Measurements from ENCODE around the gene GSC2.

Gene GSC2

DNA sequence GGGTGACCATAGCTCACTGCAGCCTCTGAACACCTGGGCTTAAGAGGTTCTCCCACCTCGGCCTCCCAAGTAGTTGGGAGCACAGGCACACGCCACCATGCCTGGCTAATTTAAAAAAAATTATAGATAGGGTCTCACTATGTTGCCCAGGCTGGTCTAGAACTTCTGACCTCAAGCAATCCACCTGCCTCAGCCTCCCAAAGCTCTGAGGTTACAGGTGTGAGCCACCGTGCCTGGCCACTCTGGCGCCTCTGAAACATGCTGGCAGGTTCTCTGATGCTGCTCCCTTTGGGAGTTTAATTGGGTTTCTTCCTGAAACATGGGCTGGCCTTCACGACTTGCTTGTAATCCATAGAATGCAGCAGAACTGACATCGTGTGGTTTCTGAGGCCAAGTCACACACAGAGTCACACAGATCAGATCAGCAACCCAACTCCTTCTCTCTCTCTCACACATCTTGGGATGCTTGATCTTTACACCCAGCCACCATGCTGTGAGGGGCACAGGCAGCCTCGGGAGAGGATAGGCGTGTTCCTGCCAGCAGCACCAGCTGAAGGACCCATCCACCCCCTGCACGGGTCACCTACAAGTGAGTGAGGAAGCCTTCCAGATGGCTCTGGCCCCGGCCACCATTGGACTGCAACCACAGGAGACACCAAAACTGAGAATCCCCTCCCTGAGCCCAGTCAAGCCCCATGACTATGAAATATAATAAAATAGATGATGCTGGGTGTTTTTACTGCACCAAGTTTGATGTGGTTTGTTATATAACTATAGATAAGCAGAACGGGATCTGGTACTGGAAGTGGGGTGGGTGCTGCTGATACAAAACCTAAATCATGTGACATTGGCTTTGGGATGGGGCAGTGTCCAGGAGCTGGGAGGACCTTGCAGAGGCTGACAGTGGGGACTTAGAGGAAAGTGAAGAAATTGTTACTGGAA is 3.1 kb upstream of the GSC2 start:
- Mint-ChIP-seq H3K36me3 (peaks cover 3% of the 10 kb centered on the region), H3K27me3 (peaks cover 71% of the 10 kb centered on the region), H3K27ac (no peak overlapping the region), H3K9me3 (no peaks in the 10 kb centered on the region), H3K4me1 (peaks cover 10% of the 10 kb centered on the region), H3K4me3 (no peak overlapping the region)
- DNase-seq: no peak
- CTCF ChIA-PET: interaction anchor here (0.7 kb wide), 1 partner anchor 11 kb away, joined by 3 read pairs; no protein-coding TSS in a partner anchor

DNA sequence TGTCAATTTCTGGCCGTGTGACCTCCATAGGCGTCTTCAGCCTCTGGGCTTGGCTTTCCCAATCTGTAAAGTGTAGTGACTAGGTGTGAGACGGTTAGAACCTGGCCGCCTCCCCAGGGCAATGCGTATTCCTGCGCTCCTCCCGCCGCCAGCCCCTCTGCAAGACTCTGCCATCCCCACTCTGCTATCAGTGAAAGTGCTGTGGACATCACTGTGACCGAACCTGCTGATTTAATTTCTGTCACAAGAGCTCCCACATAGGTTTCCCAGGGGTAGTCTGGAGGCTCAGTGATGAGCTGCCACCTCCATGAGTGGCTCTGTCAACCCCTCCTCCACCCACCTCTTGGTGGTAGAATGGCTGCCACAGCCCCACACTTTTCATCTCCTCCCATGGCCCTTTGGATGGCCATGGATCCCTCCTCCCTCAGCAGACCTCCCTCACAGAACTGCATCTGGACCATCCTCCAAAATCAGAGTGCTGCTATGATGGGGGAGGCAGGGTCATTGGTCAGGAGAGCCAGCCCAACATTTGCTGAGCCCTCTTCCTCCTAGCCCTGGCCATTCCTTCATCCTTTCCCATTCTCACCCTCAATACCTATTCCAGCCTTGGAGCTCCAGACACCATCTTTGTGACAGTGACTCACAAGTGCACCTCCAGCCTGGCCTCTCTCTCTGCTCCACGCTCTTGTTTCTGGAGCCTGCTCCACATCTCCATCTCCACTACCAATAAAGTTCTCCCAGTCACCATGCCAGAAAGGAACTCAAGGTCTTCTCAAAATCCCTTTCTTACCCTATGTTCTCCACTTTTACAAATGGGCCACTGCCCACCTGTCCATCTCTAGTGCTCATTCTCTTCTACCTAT is 1.5 kb upstream of the GSC2 start:
- CTCF ChIA-PET: no interaction called here
- Mint-ChIP-seq H3K27me3 (peaks cover 87% of the 10 kb centered on the region), H3K36me3 (peaks cover 3% of the 10 kb centered on the region), H3K27ac (no peak overlapping the region), H3K4me1 (peaks cover 10% of the 10 kb centered on the region), H3K9me3 (no peaks in the 10 kb centered on the region), H3K4me3 (peak overlapping the region; percentile 65)
- no peak for DNase-seq

DNA sequence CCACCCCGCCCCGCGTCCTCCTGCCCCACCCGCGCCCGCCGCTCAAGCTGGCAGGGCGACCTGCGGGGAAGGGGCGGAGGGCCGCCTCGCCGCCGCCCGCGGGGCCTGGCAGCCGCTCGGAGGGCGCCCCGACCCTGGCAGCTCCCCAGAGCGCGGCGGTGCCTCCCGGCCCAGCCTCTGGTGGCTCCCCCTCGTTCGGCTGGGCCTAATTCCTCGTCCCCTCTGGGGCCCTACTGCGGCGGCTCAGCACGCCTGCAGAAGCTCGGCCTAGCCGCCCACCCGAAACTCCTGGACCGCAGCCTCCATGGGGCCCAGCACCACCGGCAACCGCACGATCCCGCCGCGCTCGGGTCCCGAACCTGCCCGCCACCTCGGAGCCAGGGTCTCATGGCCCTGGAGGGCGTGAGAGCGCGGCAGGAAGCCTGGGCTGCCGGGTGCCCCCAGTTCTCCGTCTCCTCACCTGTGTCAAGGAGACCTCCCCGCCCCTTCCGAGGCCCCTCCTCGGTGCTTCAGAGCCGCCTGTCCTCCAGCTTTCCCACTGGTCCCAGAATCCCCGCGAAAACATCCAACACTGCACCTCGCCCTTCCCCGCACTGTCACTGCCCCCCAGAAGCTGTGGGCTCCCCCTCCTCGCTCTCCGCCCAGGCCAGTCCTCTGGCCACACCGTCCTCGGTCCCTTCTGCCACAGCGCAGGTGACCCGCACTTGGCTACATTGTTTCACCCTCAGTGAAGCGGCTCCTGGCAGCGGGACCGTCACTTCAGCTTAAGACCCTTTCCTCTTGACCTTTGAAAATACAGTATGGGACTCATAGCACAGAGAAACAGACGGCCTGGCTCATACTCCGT is 613 bp upstream of the GSC2 start:
- DNase-seq: no peak
- H3K4me1 Mint-ChIP-seq: peaks cover 10% of the 10 kb centered on the region
- no peaks in the 10 kb centered on the region for H3K9me3 Mint-ChIP-seq
- H3K27me3 Mint-ChIP-seq: peaks cover 88% of the 10 kb centered on the region
- peak overlapping the region; percentile 65 for H3K4me3 Mint-ChIP-seq
- CTCF ChIA-PET: no interaction called here
- H3K36me3 Mint-ChIP-seq: peaks cover 3% of the 10 kb centered on the region
- H3K27ac Mint-ChIP-seq: no peak overlapping the region

DNA sequence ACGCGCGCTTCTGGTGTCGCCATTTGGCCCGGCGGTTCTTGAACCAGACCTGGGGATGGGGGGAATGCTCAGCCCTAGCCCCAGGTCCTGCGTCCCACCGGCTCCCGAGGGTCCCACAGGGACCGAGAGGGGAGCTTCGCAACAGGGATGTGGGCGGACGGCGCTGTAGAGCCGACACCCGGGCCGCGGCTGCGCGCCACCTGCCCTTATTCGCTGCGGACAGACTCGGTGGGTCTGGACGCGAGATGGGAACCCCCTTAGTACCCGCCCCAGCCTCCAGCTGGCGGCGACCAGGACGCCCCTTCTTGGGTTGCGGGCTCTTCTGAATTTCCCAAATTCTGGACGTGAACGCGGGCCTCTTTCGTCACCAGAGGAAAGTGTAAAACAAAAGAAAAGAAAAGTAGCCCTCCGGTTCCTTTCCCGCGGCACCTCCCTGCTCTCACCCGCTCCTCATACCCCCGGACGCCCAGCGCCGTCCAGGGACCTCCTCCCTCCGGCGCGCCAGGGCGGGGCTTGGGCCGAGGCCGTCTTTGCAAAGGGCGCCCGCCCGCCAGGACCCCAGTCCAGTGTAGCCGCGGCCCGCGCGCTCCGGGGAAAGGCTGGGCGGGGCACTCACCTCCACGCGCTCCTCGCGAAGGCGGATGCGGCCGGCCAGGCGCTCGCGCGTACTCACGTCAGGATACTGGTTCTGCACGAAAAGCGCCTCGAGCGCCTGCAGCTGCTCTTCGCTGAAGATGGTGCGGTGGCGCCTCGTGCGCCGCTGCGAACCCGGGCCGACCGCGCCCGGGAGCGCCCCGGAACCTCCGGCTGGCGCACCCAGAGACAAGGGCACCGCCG is 827 bp downstream of the GSC2 start:
- Mint-ChIP-seq H3K4me1 (peaks cover 16% of the 10 kb centered on the region), H3K27ac (no peak overlapping the region), H3K27me3 (peaks cover 77% of the 10 kb centered on the region), H3K4me3 (peak overlapping the region; percentile 57), H3K9me3 (no peaks in the 10 kb centered on the region), H3K36me3 (peaks cover 4% of the 10 kb centered on the region)
- DNase-seq: peak; percentile 79
- CTCF ChIA-PET: no interaction called here

DNA sequence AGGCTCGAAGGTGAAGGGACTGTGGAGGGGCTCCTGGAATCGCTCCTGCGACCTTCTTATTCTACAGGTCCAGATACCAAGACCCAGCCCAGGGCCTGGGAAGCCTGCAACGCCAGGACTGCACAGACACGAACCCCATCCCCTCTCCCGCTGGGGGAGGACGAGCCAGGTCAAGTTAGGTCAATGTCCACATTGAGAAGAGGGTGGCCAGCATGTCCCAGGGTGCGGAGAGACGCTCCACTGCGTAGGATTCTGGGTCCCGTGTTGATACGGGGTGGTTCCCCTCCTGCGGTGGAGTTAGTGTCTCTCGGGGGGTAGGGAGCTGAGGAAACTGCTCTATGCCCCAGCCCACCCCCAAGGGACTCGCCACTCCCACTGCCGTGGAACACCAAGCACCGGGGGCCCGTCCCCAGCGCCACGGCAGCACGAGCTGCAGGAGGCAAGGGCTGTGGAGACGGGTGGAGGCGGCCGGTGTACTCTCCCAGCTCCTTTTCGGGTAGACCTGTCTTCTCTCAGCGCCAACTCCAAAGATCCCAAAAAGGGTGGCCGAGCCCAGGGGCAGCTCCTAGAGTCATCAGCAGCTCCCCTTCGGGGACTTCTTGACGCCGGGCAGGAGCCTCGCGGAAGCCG is 1.6 kb downstream of the GSC2 start:
- CTCF ChIA-PET: no interaction called here
- no peak overlapping the region for H3K4me3 Mint-ChIP-seq
- no peak for DNase-seq
- H3K4me1 Mint-ChIP-seq: peaks cover 22% of the 10 kb centered on the region
- no peak overlapping the region for H3K27ac Mint-ChIP-seq
- no peaks in the 10 kb centered on the region for H3K9me3 Mint-ChIP-seq
- peaks cover 8% of the 10 kb centered on the region for H3K36me3 Mint-ChIP-seq
- peaks cover 70% of the 10 kb centered on the region for H3K27me3 Mint-ChIP-seq

DNA sequence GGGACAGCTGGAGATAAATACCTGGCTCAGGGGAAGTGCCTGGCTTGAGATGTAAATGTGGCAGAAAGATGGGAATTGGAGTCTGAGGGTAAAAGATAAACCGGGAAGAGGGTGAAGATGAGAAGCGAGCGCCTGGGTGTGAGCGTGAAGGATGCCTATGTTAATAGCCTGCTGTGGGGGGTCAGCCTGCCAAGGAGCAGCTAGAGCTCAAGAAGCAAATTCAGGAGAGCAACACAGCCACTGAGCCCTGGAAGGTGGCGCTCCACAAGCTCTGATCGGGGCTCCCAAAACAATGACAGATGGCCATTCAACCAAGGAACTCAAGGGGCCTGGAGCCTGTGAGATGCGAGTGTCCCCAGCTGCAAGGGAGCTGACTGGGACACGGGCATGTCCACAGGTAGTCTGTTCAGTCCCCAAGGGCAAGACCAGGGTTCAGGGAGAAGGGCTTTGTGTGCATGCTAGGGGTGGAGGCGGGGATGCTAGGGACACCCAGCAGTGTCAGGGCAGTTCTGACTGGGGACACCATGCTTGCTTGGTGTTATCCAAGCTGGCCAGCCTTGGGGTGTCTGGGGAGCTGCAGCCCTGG is 2.8 kb downstream of the GSC2 start:
- CTCF ChIA-PET: no interaction called here
- Mint-ChIP-seq H3K4me3 (no peak overlapping the region), H3K9me3 (no peaks in the 10 kb centered on the region)

DNA sequence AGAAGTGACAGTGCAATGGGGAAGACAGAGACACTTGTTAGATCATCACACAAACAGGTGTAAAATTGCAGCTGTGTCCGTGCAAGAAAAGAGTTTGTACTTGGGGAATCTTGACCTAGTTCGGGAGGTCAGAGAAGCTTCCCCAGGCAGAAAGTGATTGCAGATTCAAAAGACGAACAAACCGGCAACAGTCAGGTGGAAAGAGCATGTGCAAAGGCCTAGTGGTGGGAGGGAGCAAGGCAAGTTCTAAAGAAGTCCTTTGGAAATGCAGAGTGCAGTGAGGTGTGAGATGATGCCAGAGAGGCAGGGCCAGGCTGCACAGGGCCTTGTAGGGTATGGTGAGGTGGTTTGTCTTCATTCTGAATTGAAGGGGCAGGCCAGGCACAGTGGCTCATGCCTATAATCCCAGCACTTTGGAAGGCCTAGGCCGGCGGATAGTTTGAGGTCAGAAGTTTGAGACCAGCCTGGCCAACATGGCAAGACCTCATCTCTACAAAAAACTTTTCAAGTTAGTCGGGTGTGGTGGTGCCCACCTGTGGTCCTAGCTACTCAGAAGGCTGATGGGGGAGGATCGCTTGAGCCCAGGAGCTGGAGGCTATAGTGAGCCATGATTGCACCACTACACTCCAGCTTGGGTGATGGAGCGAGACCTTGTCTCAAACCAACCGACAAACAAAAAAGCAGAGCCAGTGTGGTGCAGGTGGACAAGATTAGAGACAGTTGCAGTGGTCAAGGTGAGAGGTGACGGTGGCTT is 3.7 kb downstream of the GSC2 start:
- DNase-seq: no peak
- H3K9me3 Mint-ChIP-seq: no peaks in the 10 kb centered on the region
- CTCF ChIA-PET: no interaction called here

More for the DNA sequence above, 2.8 kb downstream of the GSC2 start:
- no peak overlapping the region for H3K27ac Mint-ChIP-seq
- no peak for DNase-seq
- peaks cover 57% of the 10 kb centered on the region for H3K27me3 Mint-ChIP-seq
- H3K4me1 Mint-ChIP-seq: peaks cover 26% of the 10 kb centered on the region
- H3K36me3 Mint-ChIP-seq: peaks cover 8% of the 10 kb centered on the region

DNA sequence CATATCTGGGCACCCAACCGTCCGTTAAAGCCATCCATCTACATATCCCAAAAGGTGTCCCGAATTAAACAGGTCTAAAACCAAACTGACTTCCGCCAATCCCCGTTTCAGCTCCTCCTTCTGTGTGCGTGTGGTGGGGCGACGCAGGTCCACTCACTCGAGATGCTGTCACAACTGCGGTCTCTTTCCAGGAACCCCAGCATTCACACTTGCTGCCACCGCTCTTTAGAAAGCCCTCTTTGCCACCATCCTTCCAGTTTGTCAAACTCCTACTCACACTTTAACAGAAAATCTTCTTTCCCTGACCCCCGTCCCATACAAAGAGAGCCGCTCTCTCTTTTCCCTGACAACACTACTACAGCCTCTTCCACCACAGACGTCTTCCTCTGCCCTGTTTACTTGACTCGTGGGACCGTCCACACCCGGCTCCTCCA is 6.1 kb downstream of the GSC2 start:
- H3K4me3 Mint-ChIP-seq: peak overlapping the region; percentile 97

More for the DNA sequence above, 3.7 kb downstream of the GSC2 start:
- no peak overlapping the region for H3K4me3 Mint-ChIP-seq
- H3K4me1 Mint-ChIP-seq: peaks cover 30% of the 10 kb centered on the region
- no peak overlapping the region for H3K27ac Mint-ChIP-seq
- H3K27me3 Mint-ChIP-seq: peaks cover 48% of the 10 kb centered on the region
- H3K36me3 Mint-ChIP-seq: peaks cover 12% of the 10 kb centered on the region

DNA sequence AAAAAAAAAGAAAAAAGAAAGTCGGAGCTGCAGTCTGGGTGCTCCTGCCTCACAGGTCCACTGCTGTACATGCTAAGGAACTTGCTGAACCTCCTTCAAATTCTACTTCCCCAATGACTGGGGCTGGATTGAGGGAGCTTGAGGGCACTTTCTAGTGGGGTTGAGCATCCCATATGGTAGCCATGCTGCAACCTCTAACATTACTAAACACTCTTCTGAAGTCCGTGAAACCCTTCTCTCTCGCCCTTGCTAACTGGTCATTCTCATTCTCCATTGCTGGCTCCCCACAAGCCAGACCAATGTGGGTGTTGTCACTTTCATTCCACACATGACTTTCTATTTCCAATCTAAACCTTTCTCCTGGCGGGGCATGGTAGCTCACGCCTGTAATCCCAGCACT is 6.9 kb downstream of the GSC2 start:
- peaks cover 23% of the 10 kb centered on the region for H3K27me3 Mint-ChIP-seq
- CTCF ChIA-PET: no interaction called here
- DNase-seq: no peak
- H3K4me1 Mint-ChIP-seq: peaks cover 25% of the 10 kb centered on the region
- peak overlapping the region; percentile 75 for H3K27ac Mint-ChIP-seq
- no peaks in the 10 kb centered on the region for H3K9me3 Mint-ChIP-seq
- H3K4me3 Mint-ChIP-seq: peak overlapping the region; percentile 97
- peaks cover 20% of the 10 kb centered on the region for H3K36me3 Mint-ChIP-seq

More for the DNA sequence above, 6.1 kb downstream of the GSC2 start:
- Mint-ChIP-seq H3K27ac (peak overlapping the region; percentile 95), H3K4me1 (peaks cover 25% of the 10 kb centered on the region), H3K36me3 (peaks cover 18% of the 10 kb centered on the region), H3K27me3 (peaks cover 30% of the 10 kb centered on the region), H3K9me3 (no peaks in the 10 kb centered on the region)
- DNase-seq: peak; percentile 57
- CTCF ChIA-PET: interaction anchor here (1.1 to 1.3 kb wide), 2 partner anchors 22 to 34 kb away, joined by 3 to 4 read pairs; no protein-coding TSS in a partner anchor

DNA sequence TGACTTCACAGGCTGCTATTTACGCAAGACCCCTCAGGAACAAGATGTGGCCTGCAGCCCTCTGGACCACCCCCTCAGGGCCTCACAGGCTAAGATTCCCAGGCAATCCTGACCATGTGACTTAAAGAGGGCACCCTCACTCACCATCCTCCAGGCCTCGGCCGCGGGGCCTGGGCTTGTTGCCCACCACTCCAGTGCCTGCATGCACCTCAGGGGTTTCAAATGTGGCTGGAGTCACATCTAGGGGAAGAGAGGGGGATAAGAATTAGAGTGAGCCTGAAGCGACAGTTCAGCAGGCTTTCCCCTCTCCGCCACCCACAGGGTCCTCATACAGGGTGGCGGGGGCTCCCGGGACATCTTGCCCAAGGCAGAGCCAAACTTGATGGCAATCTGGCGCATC is 7.7 kb downstream of the GSC2 start:
- H3K27ac Mint-ChIP-seq: no peak overlapping the region
- H3K4me1 Mint-ChIP-seq: peaks cover 25% of the 10 kb centered on the region
- H3K9me3 Mint-ChIP-seq: no peaks in the 10 kb centered on the region
- DNase-seq: no peak
- peak overlapping the region; percentile 44 for H3K4me3 Mint-ChIP-seq
- H3K27me3 Mint-ChIP-seq: peaks cover 15% of the 10 kb centered on the region
- CTCF ChIA-PET: interaction anchor here (0.6 kb wide), 1 partner anchor 10 kb away, joined by 3 read pairs; no protein-coding TSS in a partner anchor
- peaks cover 23% of the 10 kb centered on the region for H3K36me3 Mint-ChIP-seq

DNA sequence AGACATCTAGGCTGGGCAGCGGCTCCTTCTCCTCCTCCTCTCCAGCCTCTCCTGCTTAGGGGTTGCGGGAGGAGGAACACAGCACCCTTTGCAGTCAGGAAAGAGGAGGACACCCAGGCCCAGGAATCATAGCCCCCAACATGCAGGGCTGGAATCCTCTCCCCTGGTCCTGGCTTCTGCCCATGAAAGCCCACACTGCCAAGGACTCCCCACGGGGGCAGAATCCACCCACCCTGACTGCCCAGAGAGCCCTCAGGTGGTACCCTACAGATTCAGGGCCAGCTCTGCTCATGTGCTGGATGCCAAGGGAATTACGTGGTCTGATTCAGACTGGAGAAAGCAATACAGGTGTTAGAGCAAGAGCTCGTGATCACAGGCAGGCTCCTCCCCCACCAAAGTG is 10.1 kb downstream of the GSC2 start:
- Mint-ChIP-seq H3K9me3 (no peaks in the 10 kb centered on the region), H3K27ac (peak overlapping the region; percentile 19), H3K4me3 (no peak overlapping the region), H3K4me1 (peaks cover 25% of the 10 kb centered on the region), H3K36me3 (peaks cover 37% of the 10 kb centered on the region), H3K27me3 (no peaks in the 10 kb centered on the region)
- CTCF ChIA-PET: no interaction called here
- no peak for DNase-seq

DNA sequence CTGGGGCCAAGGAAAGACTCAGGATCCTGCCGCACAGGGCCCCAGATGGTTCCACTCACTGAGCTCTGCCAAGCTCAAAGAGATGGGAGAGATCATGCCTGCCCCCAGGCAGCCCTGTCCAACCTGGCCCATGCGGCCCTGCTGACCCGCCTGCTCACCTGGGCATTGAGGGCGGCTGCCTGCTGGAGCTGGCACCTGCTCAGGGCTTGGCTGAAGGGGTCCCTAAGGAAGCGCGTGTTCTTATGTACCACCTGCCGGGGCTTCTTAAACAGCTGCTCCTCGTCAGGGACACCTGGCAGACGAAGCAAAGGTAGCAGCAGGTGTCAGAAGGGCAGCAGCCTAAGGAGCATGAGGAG is 11.1 kb downstream of the GSC2 start:
- Mint-ChIP-seq H3K4me3 (no peak overlapping the region), H3K27ac (no peak overlapping the region), H3K9me3 (no peaks in the 10 kb centered on the region), H3K36me3 (peaks cover 34% of the 10 kb centered on the region), H3K4me1 (peaks cover 16% of the 10 kb centered on the region), H3K27me3 (no peaks in the 10 kb centered on the region)
- CTCF ChIA-PET: no interaction called here
- no peak for DNase-seq

Data from activated naive CD4-positive, alpha-beta T cell treated with anti-CD3 and anti-CD28 coated beads, Interleukin-2, amount 10 ng/mL, durations not matched to agents 7 days and 5 days (primary cell).